Natural killer cell (primary cell): ENCODE measurements around the gene GRHL3. TPM values are rescaled to one million over a fixed set of nuclear protein-coding genes. Genes with fewer than 3 reads are reported as not detected.

ENCODE experiments used
- ATAC-seq, 3 donors: fragments of 150-1000 bp in 2 of 3; fragments of 200-7000 bp in 1 of 3; cut with Tn5 transposase; 1 replicate in 1 of 3; 2 replicates in 2 of 3; pipeline ENCODE4 v1.10.0; 2021; ENCODE audit warnings: mild to moderate bottlenecking in 2 of 3, moderate library complexity in 2 of 3
- DNase-seq, 2 donors: peaks; one replicate each; pipeline versions ENCODE4 v3.0.0 to v3.0.0-alpha.2; 2013 to 2021; ENCODE audit warnings: mixed read lengths in 1 of 2
- H3K27ac ChIP-seq: one replicate; pipeline ENCODE4 v1.5.1; 2013; ENCODE audit warnings: mild to moderate bottlenecking, low read length
- H3K27me3 ChIP-seq: one replicate; pipeline ENCODE4 v1.6.1; 2013; ENCODE audit warnings: low read length; ENCODE audit not compliant: control insufficient read depth, insufficient read depth
- H3K36me3 ChIP-seq: one replicate; pipeline ENCODE4 v1.6.1; 2013; ENCODE audit warnings: low read length; ENCODE audit not compliant: control insufficient read depth, insufficient read depth
- H3K4me1 ChIP-seq: one replicate; pipeline ENCODE4 v1.6.1; 2013; ENCODE audit warnings: low read length; ENCODE audit not compliant: control insufficient read depth, insufficient read depth
- H3K4me3 ChIP-seq: one replicate; pipeline ENCODE4 v1.5.1; 2013; ENCODE audit warnings: low read length
- H3K9me3 ChIP-seq: one replicate; pipeline ENCODE4 v1.6.1; 2013; ENCODE audit warnings: low read length; ENCODE audit not compliant: control insufficient read depth, insufficient read depth
- H3K27ac Mint-ChIP-seq, 2 donors: one replicate each; pipeline ENCODE4 v1.8.0; 2022; ENCODE audit warnings: mild to moderate bottlenecking in 2 of 2, mixed read lengths in 2 of 2, moderate library complexity in 1 of 2
- H3K27me3 Mint-ChIP-seq, 2 donors: one replicate each; pipeline ENCODE4 v1.8.0; 2022; ENCODE audit warnings: low read depth in 2 of 2, mixed read lengths in 2 of 2
- H3K36me3 Mint-ChIP-seq: one replicate; pipeline ENCODE4 v1.8.0; 2022; ENCODE audit warnings: mixed read lengths
- H3K4me1 Mint-ChIP-seq, 2 donors: one replicate each; pipeline ENCODE4 v1.8.0; 2022; ENCODE audit warnings: mixed read lengths in 2 of 2
- H3K4me3 Mint-ChIP-seq: one replicate; pipeline ENCODE4 v1.8.0; 2022; ENCODE audit warnings: mild to moderate bottlenecking, moderate library complexity, mixed read lengths
- H3K9me3 Mint-ChIP-seq, 2 donors: one replicate each; pipeline ENCODE4 v1.8.0; 2022; ENCODE audit warnings: mixed read lengths in 2 of 2
- WGBS: methylation state at CpG from one replicate; pipeline ENCODE4 v1.1.7; 2013; ENCODE audit warnings: missing lambda C conversion rate; ENCODE audit not compliant: insufficient coverage; 5-methylcytosine and 5-hydroxymethylcytosine counted together
- intact Hi-C: fragments of 100-400 bp; cut with micrococcal nuclease; formaldehyde crosslinking; loops from one replicate; pipeline ENCODE4 v1.14.2; 2022
- total RNA-seq, 4 donors: library from RNA; stranded (reverse); fragments of 120-200 nt in 1 of 4; gene quantifications; one replicate each; pipeline versions ENCODE4 v1.2.3 to v1.2.4, GENCODE V29; 2013 to 2022
- TF ChIP-seq, protein P1 (sequence below): fragments of 200-600 bp; IDR thresholded peaks from one replicate; pipeline ENCODE4 v1.8.0; 2022; ENCODE audit warnings: antibody characterized with exemption

The GRHL3 gene
- total RNA-seq, 3 donors from 2014 or later (not counting 1 experiment from before 2014, with no cell fraction given): not detected

DNA sequence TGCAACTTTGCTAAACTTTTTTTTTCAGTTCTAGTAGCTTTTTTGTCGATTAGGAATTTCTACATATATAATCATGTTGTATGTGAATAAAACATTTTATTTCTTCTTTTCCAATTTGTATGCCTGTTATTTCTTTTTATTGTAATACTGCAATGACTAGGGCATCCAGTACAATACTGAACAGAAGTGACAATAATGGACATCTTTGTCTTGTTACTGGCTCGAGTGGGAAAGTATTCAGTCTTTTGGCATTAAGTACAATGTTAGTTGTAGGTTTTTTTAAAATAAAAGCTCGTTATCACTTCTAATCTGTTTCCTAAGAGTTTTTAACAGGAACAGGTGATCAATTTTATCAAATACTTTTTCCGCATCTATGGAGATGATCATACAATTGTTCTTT lies 84.6 kb downstream of the GRHL3 start:
- H3K36me3 Mint-ChIP-seq: no peaks in the 10 kb centered on the region
- no peak overlapping the region for H3K27ac Mint-ChIP-seq
- no peak overlapping the region for H3K27ac ChIP-seq
- H3K4me3 Mint-ChIP-seq: no peak overlapping the region
- DNase-seq (no peak), ATAC-seq (no peak)
- no peak overlapping the region for H3K4me3 ChIP-seq
- no peaks in the 10 kb centered on the region for H3K36me3 ChIP-seq
- WGBS: 83% methylated on average over 1 of the region's 4 CpGs
- H3K4me1 Mint-ChIP-seq: no peaks in the 10 kb centered on the region
- TF ChIP-seq, protein P1, sequence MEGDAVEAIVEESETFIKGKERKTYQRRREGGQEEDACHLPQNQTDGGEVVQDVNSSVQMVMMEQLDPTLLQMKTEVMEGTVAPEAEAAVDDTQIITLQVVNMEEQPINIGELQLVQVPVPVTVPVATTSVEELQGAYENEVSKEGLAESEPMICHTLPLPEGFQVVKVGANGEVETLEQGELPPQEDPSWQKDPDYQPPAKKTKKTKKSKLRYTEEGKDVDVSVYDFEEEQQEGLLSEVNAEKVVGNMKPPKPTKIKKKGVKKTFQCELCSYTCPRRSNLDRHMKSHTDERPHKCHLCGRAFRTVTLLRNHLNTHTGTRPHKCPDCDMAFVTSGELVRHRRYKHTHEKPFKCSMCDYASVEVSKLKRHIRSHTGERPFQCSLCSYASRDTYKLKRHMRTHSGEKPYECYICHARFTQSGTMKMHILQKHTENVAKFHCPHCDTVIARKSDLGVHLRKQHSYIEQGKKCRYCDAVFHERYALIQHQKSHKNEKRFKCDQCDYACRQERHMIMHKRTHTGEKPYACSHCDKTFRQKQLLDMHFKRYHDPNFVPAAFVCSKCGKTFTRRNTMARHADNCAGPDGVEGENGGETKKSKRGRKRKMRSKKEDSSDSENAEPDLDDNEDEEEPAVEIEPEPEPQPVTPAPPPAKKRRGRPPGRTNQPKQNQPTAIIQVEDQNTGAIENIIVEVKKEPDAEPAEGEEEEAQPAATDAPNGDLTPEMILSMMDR: no peak
- no peaks in the 10 kb centered on the region for H3K27me3 ChIP-seq
- H3K9me3 ChIP-seq: no peaks in the 10 kb centered on the region
- intact Hi-C loops: no loop called here
- no peaks in the 10 kb centered on the region for H3K9me3 Mint-ChIP-seq
- H3K27me3 Mint-ChIP-seq: peaks cover 3 to 28% of the 10 kb centered on the region in 2 donors
- no peaks in the 10 kb centered on the region for H3K4me1 ChIP-seq

Other genes starting within 250 kb of the GRHL3 start
- under 1 TPM in 1 of 3 donors, not detected in 2; 0.08 TPM for gene MYOM3, start 207.2 kb upstream of the GRHL3 start, total RNA-seq
- gene IL22RA1, start 176.2 kb upstream of the GRHL3 start, total RNA-seq: not detected
- 1 to 10 TPM in 1 of 3 donors, under 1 TPM in 2; 0.07 to 2.5 (median 0.19) TPM for gene IFNLR1, start 132.1 kb upstream of the GRHL3 start, total RNA-seq
- gene STPG1, start 94.4 kb downstream of the GRHL3 start, total RNA-seq: 1 to 10 TPM in 2 of 3 donors, under 1 TPM in 1; 0.87 to 1.7 (median 1.1) TPM
- 10 to 100 TPM; 16.6 to 31.9 (median 29.4) TPM for gene NIPAL3, start 96.4 kb downstream of the GRHL3 start, total RNA-seq
- 1 to 10 TPM; 4.5 to 8.1 (median 7.9) TPM for gene RCAN3, start 183.5 kb downstream of the GRHL3 start, total RNA-seq
- not detected for gene NCMAP, start 236.7 kb downstream of the GRHL3 start, total RNA-seq